T-cell (primary cell): ENCODE measurements around the gene ORC3. TPM values are rescaled to one million over a fixed set of nuclear protein-coding genes. Genes with fewer than 3 reads are reported as not detected.

Experiments used
- ATAC-seq, 4 experiments: fragments of 200-7000 bp in 3 of 4; fragments of 150-1000 bp in 1 of 4; cut with Tn5 transposase; replicated peaks in 1 of 4; 1 replicate in 3 of 4; 2 replicates in 1 of 4; pipeline ENCODE4 v1.10.0; 2021; ENCODE audit warnings: moderate library complexity in 3 of 4, mild to moderate bottlenecking in 2 of 4, moderate number of reproducible peaks in 1 of 4
- CTCF ChIA-PET, 2 donors: fragments of 300-600 bp; sonication (Branson Sonifier 250); formaldehyde crosslinking; loops; one replicate each; lab custom pipeline; 2022; ENCODE audit warnings: antibody characterized with exemption in 2 of 2; lab: Charles Lee
- POLR2A ChIA-PET, 2 donors: fragments of 300-600 bp; sonication (Branson Sonifier 250); formaldehyde crosslinking; loops; one replicate each; lab custom pipeline; 2022; ENCODE audit warnings: antibody characterized with exemption in 2 of 2; lab: Charles Lee
- DNase-seq, 35 experiments: peaks; one replicate each; pipeline versions ENCODE4 v3.0.0 to v3.0.0-alpha.2; 2013 to 2023
- H3K27ac ChIP-seq: one replicate; pipeline ENCODE4 v1.5.1; 2013; ENCODE audit warnings: low read length
- H3K27me3 ChIP-seq, 2 experiments: replicated peaks in 1 of 2; 1 replicate in 1 of 2; 2 replicates in 1 of 2; pipeline versions ENCODE4 v1.6.1 to v1.7.0; 2013; ENCODE audit warnings: low read length in 1 of 2, mixed read lengths in 1 of 2; ENCODE audit not compliant: control insufficient read depth in 2 of 2, insufficient read depth in 2 of 2; ENCODE audit errors: extremely low read depth in 1 of 2
- H3K36me3 ChIP-seq, 2 donors: 1 replicate in 1 of 2; 2 replicates in 1 of 2; pipeline versions ENCODE4 v1.6.1 to v1.7.0; 2013; ENCODE audit warnings: low read length in 1 of 2; ENCODE audit not compliant: control insufficient read depth in 2 of 2, insufficient read depth in 1 of 2; ENCODE audit errors: extremely low read depth in 1 of 2
- H3K4me1 ChIP-seq, 2 experiments: 1 replicate in 1 of 2; 2 replicates in 1 of 2; pipeline versions ENCODE4 v1.6.1 to v1.7.0; 2013; ENCODE audit warnings: low read length in 2 of 2, mixed read lengths in 1 of 2; ENCODE audit not compliant: insufficient read depth in 2 of 2, control insufficient read depth in 1 of 2; ENCODE audit errors: extremely low read depth in 1 of 2
- H3K4me3 ChIP-seq, 2 donors: 1 replicate in 1 of 2; 2 replicates in 1 of 2; pipeline versions ENCODE4 v1.5.1 to v1.7.0; 2013; ENCODE audit warnings: mild to moderate bottlenecking in 2 of 2, low read length in 1 of 2, moderate library complexity in 1 of 2; ENCODE audit not compliant: control insufficient read depth in 1 of 2; ENCODE audit errors: extremely low read depth in 1 of 2
- H3K9me3 ChIP-seq: 2 replicates; pipeline ENCODE4 v1.7.0; 2013
- H3K27ac Mint-ChIP-seq, 2 donors: one replicate each; pipeline ENCODE4 v1.8.0; 2020 to 2021; ENCODE audit warnings: mild to moderate bottlenecking in 2 of 2, mixed read lengths in 2 of 2
- H3K27me3 Mint-ChIP-seq, 2 donors: one replicate each; pipeline ENCODE4 v1.8.0; 2021 to 2022; ENCODE audit warnings: mixed read lengths in 2 of 2
- H3K36me3 Mint-ChIP-seq: one replicate; pipeline ENCODE4 v1.8.0; 2021; ENCODE audit warnings: mixed read lengths
- H3K4me1 Mint-ChIP-seq, 3 donors: one replicate each; pipeline ENCODE4 v1.8.0; 2020 to 2022; ENCODE audit warnings: mixed read lengths in 3 of 3, mild to moderate bottlenecking in 1 of 3
- H3K4me3 Mint-ChIP-seq, 3 donors: one replicate each; pipeline ENCODE4 v1.8.0; 2020 to 2022; ENCODE audit warnings: mild to moderate bottlenecking in 3 of 3, mixed read lengths in 3 of 3, moderate library complexity in 3 of 3
- H3K9me3 Mint-ChIP-seq, 3 donors: one replicate each; pipeline ENCODE4 v1.8.0; 2020 to 2022; ENCODE audit warnings: mixed read lengths in 3 of 3
- WGBS: methylation state at CpG from one replicate; pipeline ENCODE4 v1.1.5; 2013; ENCODE audit warnings: missing lambda C conversion rate; ENCODE audit not compliant: insufficient coverage; 5-methylcytosine and 5-hydroxymethylcytosine counted together
- total RNA-seq, 35 experiments: library from RNA in 6 of 35; stranded (reverse) in 6 of 35; fragments of 120-200 nt in 1 of 35; gene quantifications; one replicate each; pipeline versions ENCODE4 v1.2.1 to v1.2.4 and lab custom pipeline; 2013 to 2026

The ORC3 gene
- total RNA-seq, 5 donors from 2014 or later (not counting 1 experiment from before 2014, with no cell fraction given): 15.9 to 20.9 (median 20.4) TPM

DNA sequence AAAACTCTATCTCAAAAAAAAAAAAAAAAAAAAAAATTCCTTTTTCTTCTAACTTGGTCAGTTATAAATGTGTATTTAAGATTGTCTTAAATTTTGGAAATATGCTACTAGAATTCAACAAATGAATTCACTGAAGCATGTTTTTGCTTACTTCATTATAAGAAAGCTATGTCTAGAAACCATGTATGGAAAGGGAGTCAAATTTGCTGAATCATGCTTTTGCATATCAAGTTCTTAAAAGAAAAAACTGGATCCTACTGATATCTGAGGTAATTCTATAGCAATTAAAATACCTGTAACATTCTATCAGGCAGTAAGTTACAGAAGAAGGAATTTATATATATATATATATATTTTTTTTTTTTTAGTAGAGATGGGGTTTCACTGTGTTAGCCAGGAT lies 84.4 kb downstream of the ORC3 start:
- CTCF ChIA-PET: interaction anchor here in 1 of 2 donors (0.7 to 0.9 kb wide), 2 partner anchors 13 to 166 kb away, joined by 5 to 8 read pairs; no protein-coding TSS in a partner anchor
- peaks cover 45% of the 10 kb centered on the region for H3K36me3 Mint-ChIP-seq
- Histone ChIP-seq H3K27ac (no peak overlapping the region), H3K9me3 (no peaks in the 10 kb centered on the region), H3K27me3 (no peaks in the 10 kb centered on the region), H3K4me1 (peaks cover 2 to 7% of the 10 kb centered on the region in 2 experiments), H3K4me3 (no peak overlapping the region), H3K36me3 (peaks cover 0 to 32% of the 10 kb centered on the region in 2 donors)
- H3K4me3 Mint-ChIP-seq: no peak overlapping the region
- POLR2A ChIA-PET: interaction anchor here in 1 of 2 donors (0.7 kb wide), 1 partner anchor 168 kb away, joined by 6 read pairs; no protein-coding TSS in a partner anchor
- H3K4me1 Mint-ChIP-seq: peaks cover 23 to 27% (median 24%) of the 10 kb centered on the region in 3 donors
- DNase-seq: no peak
- H3K27ac Mint-ChIP-seq: no peak overlapping the region
- no peaks in the 10 kb centered on the region for H3K9me3 Mint-ChIP-seq
- ATAC-seq: no peak
- H3K27me3 Mint-ChIP-seq: no peaks in the 10 kb centered on the region

DNA sequence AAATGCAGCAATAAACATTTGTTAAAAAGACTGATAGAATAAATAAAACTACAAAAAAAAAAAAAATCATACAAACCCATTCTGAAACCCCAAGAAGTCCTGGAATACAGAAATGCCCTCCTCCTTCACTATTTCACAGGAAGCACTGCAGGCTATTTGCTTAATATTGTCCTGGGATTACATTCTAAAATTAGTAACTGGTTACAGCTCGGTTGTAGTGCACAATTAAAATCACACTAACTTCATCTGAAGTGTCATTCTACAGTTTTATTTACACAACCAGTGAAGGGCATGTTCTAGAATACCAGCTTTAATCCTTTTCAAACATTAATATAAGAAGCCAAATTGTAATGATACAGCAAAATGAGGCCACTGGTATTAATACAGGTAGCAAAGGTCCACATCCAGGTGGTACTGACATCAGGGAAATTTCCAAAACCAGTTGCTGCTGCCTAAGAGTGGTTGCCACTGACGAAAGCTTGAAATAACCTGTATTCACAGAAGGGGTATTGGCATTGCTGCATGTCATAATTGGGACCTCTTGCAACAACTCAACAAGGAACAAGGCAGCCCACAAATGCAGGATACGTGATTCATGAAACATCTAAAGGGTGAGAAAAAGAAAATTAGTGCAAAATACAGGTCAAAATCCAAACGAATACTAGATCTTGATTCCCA lies 85.2 kb downstream of the ORC3 start:
- no peaks in the 10 kb centered on the region for H3K27me3 Mint-ChIP-seq
- CTCF ChIA-PET: no interaction called here

DNA sequence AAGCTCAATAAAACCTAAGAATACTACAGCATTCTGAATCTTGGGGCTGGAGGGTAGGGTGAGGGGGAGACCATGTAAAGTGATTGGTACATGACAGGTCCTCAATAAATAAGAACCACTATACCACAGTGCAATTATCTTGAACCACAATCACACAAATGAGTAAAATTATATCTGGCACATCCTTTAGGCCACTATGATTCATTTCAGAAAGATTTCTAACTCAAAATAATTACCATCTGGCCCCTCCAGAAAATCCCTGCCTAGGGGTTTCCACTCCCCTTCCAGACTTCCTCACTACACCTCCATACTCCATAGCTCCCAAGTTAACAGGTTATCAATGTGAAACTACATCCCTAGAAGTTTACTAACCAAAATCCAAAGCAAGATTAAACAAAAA lies 92.4 kb downstream of the ORC3 start:
- peak overlapping the region; percentile 72 to 74 for H3K27ac Mint-ChIP-seq

More for the DNA sequence above, 85.2 kb downstream of the ORC3 start:
- no peak overlapping the region for H3K27ac ChIP-seq
- ATAC-seq: no peak
- POLR2A ChIA-PET: no interaction called here
- WGBS: 100% methylated on average over 1 of the region's 4 CpGs
- Mint-ChIP-seq H3K36me3 (peaks cover 43% of the 10 kb centered on the region), H3K4me1 (peaks cover 16 to 28% (median 25%) of the 10 kb centered on the region in 3 donors), H3K9me3 (no peaks in the 10 kb centered on the region), H3K27ac (peak overlapping the region; percentile 43 to 66), H3K4me3 (no peak overlapping the region)
- peaks cover 0 to 36% of the 10 kb centered on the region in 2 donors for H3K36me3 ChIP-seq
- DNase-seq: no peak
- H3K4me1 ChIP-seq: peaks cover 2 to 9% of the 10 kb centered on the region in 2 experiments
- H3K27me3 ChIP-seq: no peaks in the 10 kb centered on the region
- no peaks in the 10 kb centered on the region for H3K9me3 ChIP-seq
- no peak overlapping the region for H3K4me3 ChIP-seq

DNA sequence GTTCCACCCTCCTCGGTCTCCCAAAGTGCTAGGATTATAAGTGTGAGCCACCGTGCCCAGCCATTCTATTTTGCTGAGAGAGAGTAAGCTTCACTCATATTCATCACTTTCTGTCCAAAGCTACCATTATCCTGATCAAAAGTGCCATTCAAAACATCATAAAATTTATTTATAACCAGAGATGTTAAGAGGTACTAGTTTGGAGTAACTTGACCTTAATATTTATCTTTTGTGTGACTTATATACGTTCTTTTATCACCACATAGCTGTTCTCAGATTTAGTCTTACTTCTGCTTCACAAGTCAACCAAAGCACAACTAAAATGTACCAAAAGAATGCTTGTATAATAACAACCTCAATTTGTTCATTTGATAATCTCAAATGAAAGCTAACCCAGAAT lies 94.0 kb downstream of the ORC3 start:
- Mint-ChIP-seq H3K36me3 (peaks cover 26% of the 10 kb centered on the region), H3K9me3 (peaks cover 0 to 3% (median 0%) of the 10 kb centered on the region in 3 donors), H3K27ac (peak overlapping the region; percentile 39 to 59), H3K27me3 (no peaks in the 10 kb centered on the region), H3K4me1 (peaks cover 51 to 77% (median 74%) of the 10 kb centered on the region in 3 donors), H3K4me3 (no peak overlapping the region)
- no peak overlapping the region for H3K4me3 ChIP-seq
- peaks cover 0 to 12% of the 10 kb centered on the region in 2 donors for H3K36me3 ChIP-seq
- H3K4me1 ChIP-seq: peaks cover 0 to 23% of the 10 kb centered on the region in 2 experiments
- CTCF ChIA-PET: interaction anchor here (0.5 to 0.6 kb wide), 2 partner anchors 34 to 1488 kb away, joined by 4 read pairs; no protein-coding TSS in a partner anchor
- no peaks in the 10 kb centered on the region for H3K27me3 ChIP-seq
- ATAC-seq (no peak), DNase-seq (no peak)
- no CpG with 5 or more reads among the region's 3 CpGs for WGBS
- POLR2A ChIA-PET: interaction anchor here in 1 of 2 donors (0.5 to 0.7 kb wide), 3 partner anchors 16 to 42 kb away, joined by 4 to 8 read pairs (median 7); no protein-coding TSS in a partner anchor
- H3K27ac ChIP-seq: no peak overlapping the region
- H3K9me3 ChIP-seq: no peaks in the 10 kb centered on the region

More for the DNA sequence above, 92.4 kb downstream of the ORC3 start:
- H3K36me3 Mint-ChIP-seq: peaks cover 33% of the 10 kb centered on the region
- ChIA-PET POLR2A (interaction anchor here in 1 of 2 donors (0.5 to 0.6 kb wide), 4 partner anchors 10 to 1411 kb away, joined by 3 to 12 read pairs (median 6); no protein-coding TSS in a partner anchor), CTCF (interaction anchor here in 1 of 2 donors (0.6 kb wide), 1 partner anchor 16 kb away, joined by 7 read pairs; no protein-coding TSS in a partner anchor)
- Histone ChIP-seq H3K4me3 (no peak overlapping the region), H3K27ac (peak overlapping the region; percentile 28), H3K4me1 (peaks cover 0 to 18% of the 10 kb centered on the region in 2 experiments), H3K27me3 (no peaks in the 10 kb centered on the region), H3K36me3 (peaks cover 0 to 17% of the 10 kb centered on the region in 2 donors), H3K9me3 (no peaks in the 10 kb centered on the region)
- ATAC-seq (peak in 1 of 4 experiments; percentile 26), DNase-seq (no peak)
- no peaks in the 10 kb centered on the region for H3K27me3 Mint-ChIP-seq
- peaks cover 51 to 76% (median 67%) of the 10 kb centered on the region in 3 donors for H3K4me1 Mint-ChIP-seq
- peaks cover 0 to 3% (median 0%) of the 10 kb centered on the region in 3 donors for H3K9me3 Mint-ChIP-seq
- H3K4me3 Mint-ChIP-seq: no peak overlapping the region

DNA sequence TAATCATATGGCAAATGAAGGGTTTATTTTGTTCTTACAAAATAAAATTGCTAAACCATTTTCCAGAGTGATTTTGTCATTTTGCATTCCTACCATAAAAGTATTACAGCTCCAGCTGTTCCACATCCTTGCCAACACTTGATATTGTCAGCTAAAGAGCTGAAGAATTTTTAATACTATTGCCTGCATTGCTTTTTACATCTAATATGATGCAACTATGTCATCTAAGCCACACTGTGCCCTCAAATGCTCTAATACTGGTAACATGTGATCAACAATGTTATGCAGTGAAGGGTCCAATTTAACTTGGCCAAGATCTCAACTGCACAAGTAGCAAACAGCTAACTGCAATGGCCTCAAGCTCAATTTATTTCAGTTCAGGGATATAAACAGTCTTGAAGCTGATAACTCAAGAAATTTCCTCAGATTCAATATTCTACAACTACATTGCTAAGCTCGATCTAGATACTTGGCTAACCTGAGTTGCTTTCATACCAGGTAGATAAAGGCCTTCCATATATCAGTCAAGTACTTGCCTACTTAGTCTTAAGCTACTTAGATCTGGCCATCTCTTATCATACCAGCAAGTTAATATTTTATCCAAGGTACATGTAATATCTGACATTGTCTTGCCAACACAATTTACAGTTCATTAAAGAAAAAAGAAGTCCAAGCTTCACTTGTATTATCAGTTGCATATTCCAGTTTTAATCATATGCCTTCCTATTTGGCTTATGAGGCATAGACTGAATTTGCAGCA lies 95.1 kb downstream of the ORC3 start:
- Mint-ChIP-seq H3K4me1 (peaks cover 56 to 80% (median 79%) of the 10 kb centered on the region in 3 donors), H3K27me3 (no peaks in the 10 kb centered on the region), H3K4me3 (no peak overlapping the region), H3K27ac (peak overlapping the region; percentile 3 to 9), H3K36me3 (peaks cover 23% of the 10 kb centered on the region), H3K9me3 (peaks cover 0 to 3% (median 0%) of the 10 kb centered on the region in 3 donors)
- Histone ChIP-seq H3K36me3 (peaks cover 0 to 3% of the 10 kb centered on the region in 2 donors), H3K27ac (no peak overlapping the region), H3K27me3 (no peaks in the 10 kb centered on the region), H3K4me1 (peaks cover 0 to 21% of the 10 kb centered on the region in 2 experiments), H3K4me3 (no peak overlapping the region), H3K9me3 (no peaks in the 10 kb centered on the region)
- ATAC-seq: no peak
- ChIA-PET CTCF (interaction anchor here in 1 of 2 donors (0.8 to 1.3 kb wide), 2 partner anchors 12 to 14 kb away, joined by 5 to 6 read pairs; no protein-coding TSS in a partner anchor), POLR2A (interaction anchor here in 1 of 2 donors (1.3 to 1.6 kb wide), 2 partner anchors 14 to 17 kb away, joined by 3 to 9 read pairs; partner anchors contain the start of gene AKIRIN2)
- DNase-seq: no peak
- WGBS: 71% methylated on average over 1 of the region's 1 CpG
